Mucosa of descending colon (tissue), 3 donors: ENCODE measurements around the gene CDH12. TPM values are rescaled to one million over a fixed set of nuclear protein-coding genes. Genes with fewer than 3 reads are reported as not detected.

Source experiments
- ATAC-seq: fragments of 200-7000 bp; cut with Tn5 transposase; one replicate; pipeline ENCODE4 v1.9.1; 2020; ENCODE audit warnings: mild to moderate bottlenecking, moderate library complexity
- DNase-seq, 3 donors: peaks; one replicate each; pipeline ENCODE4 v3.0.0-alpha.2; 2020
- H3K36me3 ChIP-seq: fragments of 200-600 bp; one replicate; pipeline ENCODE4 v1.8.0; 2021; ENCODE audit warnings: low read depth, mild to moderate bottlenecking
- H3K4me1 ChIP-seq: fragments of 200-600 bp; one replicate; pipeline ENCODE4 v1.8.0; 2021; ENCODE audit warnings: low read depth, mild to moderate bottlenecking
- H3K4me3 ChIP-seq: fragments of 200-600 bp; one replicate; pipeline ENCODE4 v1.8.0; 2021; ENCODE audit warnings: mild to moderate bottlenecking
- H3K9me3 ChIP-seq: fragments of 200-600 bp; one replicate; pipeline ENCODE4 v1.8.0; 2021; ENCODE audit warnings: mild to moderate bottlenecking
- intact Hi-C, 2 donors: fragments of 100-400 bp; cut with DNase I in 1 of 2; cut with micrococcal nuclease in 1 of 2; formaldehyde crosslinking; loops; one replicate each; pipeline versions ENCODE4 v1.11.0 to v1.11.1; 2022; cut with DNase I, micrococcal nuclease
- total RNA-seq, 3 donors: library from RNA; stranded (reverse); fragmentation: NEBNext Ultra II Directional in 2 of 3; extraction: Animal tissue kit (Norgen Biotek cat#: 25700) in 2 of 3; gene quantifications; one replicate each; pipeline versions ENCODE4 v1.2.1 to v1.2.4, GENCODE V29; 2021 to 2023
- TF ChIP-seq, protein P1 (sequence below): fragments of 200-600 bp; IDR thresholded peaks from one replicate; pipeline ENCODE4 v1.8.0; 2022; ENCODE audit warnings: antibody characterized with exemption, mild to moderate bottlenecking
- donor health status: DM: no; HTN: no; CAD: no; lungs with moderate emphysema.
- donor health status: DM: no; HTN: no; CAD: no.
- donor health status: DM: no; HTN: yes; CAD: no.

Gene CDH12
- total RNA-seq, 3 donors from 2014 or later: 0.14 TPM; not detected in 2

DNA sequence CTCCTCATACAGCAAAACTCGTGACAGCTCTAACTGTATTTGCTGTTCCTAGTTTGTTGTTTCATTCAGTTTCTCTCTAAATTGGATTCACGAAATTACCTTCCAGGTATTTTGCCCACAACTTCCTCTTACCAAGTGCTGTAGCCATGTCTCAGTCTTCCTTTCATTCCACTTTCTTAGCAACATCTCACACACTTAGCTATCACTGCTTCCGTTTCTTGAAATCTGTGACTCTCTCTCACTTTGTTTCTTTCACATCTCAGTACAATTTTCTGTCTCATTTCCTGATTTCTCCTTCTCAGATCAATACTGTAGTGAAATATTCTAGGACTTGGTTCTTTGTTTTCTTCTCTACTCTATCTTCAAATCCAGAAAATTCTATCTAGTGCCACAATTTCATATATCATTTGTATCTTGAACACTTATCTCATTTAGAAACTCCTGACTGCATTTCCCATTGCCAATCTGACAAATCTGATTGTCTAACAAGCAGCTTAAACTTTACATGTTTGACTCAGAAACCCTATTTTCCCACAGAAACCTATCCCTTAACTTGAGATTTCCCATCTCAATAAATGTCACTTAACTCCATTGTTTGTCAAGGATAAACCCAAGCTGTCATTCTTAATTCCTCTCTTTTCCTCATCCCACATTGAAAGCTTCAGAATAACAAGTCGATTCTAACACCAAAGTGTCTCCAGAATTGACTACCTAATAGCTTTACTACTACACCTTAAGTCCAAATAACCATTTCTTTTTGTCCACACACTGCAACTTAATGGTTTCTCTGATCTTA is 303.1 kb downstream of the CDH12 start:
- H3K36me3 ChIP-seq: no peaks in the 10 kb centered on the region
- TF ChIP-seq, protein P1, sequence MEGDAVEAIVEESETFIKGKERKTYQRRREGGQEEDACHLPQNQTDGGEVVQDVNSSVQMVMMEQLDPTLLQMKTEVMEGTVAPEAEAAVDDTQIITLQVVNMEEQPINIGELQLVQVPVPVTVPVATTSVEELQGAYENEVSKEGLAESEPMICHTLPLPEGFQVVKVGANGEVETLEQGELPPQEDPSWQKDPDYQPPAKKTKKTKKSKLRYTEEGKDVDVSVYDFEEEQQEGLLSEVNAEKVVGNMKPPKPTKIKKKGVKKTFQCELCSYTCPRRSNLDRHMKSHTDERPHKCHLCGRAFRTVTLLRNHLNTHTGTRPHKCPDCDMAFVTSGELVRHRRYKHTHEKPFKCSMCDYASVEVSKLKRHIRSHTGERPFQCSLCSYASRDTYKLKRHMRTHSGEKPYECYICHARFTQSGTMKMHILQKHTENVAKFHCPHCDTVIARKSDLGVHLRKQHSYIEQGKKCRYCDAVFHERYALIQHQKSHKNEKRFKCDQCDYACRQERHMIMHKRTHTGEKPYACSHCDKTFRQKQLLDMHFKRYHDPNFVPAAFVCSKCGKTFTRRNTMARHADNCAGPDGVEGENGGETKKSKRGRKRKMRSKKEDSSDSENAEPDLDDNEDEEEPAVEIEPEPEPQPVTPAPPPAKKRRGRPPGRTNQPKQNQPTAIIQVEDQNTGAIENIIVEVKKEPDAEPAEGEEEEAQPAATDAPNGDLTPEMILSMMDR: no peak
- no peak overlapping the region for H3K4me3 ChIP-seq
- no peak for DNase-seq
- no peaks in the 10 kb centered on the region for H3K9me3 ChIP-seq
- ATAC-seq: no peak
- intact Hi-C loops: no loop called here
- no peaks in the 10 kb centered on the region for H3K4me1 ChIP-seq

- ATAC-seq (no peak), DNase-seq (no peak)
- Histone ChIP-seq H3K4me3 (no peak overlapping the region), H3K36me3 (no peaks in the 10 kb centered on the region), H3K9me3 (no peaks in the 10 kb centered on the region), H3K4me1 (no peaks in the 10 kb centered on the region)
- TF ChIP-seq, protein P1: no peak
- intact Hi-C loops: no loop called here
Observed at GRCh38 chr5:22542340-22542739, 310.8 kb downstream of the CDH12 start.

GRCh38 chr5:22541037-22541436 is 312.1 kb downstream of the CDH12 start:
- Histone ChIP-seq H3K36me3 (no peaks in the 10 kb centered on the region), H3K4me3 (no peak overlapping the region), H3K9me3 (no peaks in the 10 kb centered on the region), H3K4me1 (no peaks in the 10 kb centered on the region)
- DNase-seq (no peak), ATAC-seq (no peak)
- intact Hi-C loops: no loop called here
- TF ChIP-seq, protein P1: no peak

DNA sequence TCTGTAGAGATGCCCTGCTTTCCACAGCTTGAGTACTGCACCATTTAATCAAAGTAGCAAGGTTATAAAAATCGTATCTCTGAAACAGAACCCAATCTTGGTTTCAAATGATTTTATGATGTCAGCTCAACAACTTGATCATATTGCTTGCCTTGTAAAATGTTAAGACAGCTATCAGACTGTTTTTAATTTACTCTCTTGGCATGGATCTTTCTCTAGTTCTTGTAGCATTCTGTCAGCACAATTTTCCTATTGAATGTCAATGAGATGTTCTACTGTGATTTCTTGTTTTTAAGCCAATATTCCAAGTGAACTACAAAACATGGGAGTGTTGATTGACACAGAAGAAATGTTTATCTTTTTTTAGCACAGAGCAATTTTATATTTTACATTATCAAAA is 313.4 kb downstream of the CDH12 start:
- Histone ChIP-seq H3K36me3 (no peaks in the 10 kb centered on the region), H3K9me3 (no peaks in the 10 kb centered on the region), H3K4me1 (no peaks in the 10 kb centered on the region), H3K4me3 (no peak overlapping the region)
- DNase-seq (no peak), ATAC-seq (no peak)
- TF ChIP-seq, protein P1: no peak
- intact Hi-C loops: no loop called here

- H3K9me3 ChIP-seq: no peaks in the 10 kb centered on the region
- DNase-seq (no peak), ATAC-seq (no peak)
- H3K36me3 ChIP-seq: no peaks in the 10 kb centered on the region
- no peaks in the 10 kb centered on the region for H3K4me1 ChIP-seq
- no peak overlapping the region for H3K4me3 ChIP-seq
- intact Hi-C loops: no loop called here
- TF ChIP-seq, protein P1: no peak
Observed at GRCh38 chr5:22531986-22532385, 321.2 kb downstream of the CDH12 start.
